Tibial artery (tissue), 4 donors: Measurements from ENCODE around the gene INPP4B.

Experiments
- DNase-seq, 2 donors: peaks; one replicate each; pipeline ENCODE4 v3.0.0-alpha.2; 2019
- H3K27ac ChIP-seq, 2 donors: fragments of 200-600 bp; sonication (generic) in 1 of 2; 1 replicate in 1 of 2; 2 replicates in 1 of 2; pipeline ENCODE4 v1.5.1; 2018 to 2019; ENCODE audit warnings: mild to moderate bottlenecking in 1 of 2
- H3K27me3 ChIP-seq, 2 donors: fragments of 200-600 bp; sonication (generic) in 1 of 2; one replicate each; pipeline versions ENCODE4 v1.5.1 to v1.6.0; 2016 to 2019
- H3K36me3 ChIP-seq, 3 donors: fragments of 200-600 bp; sonication (generic) in 2 of 3; one replicate each; pipeline ENCODE4 v1.5.1; 2016 to 2019; ENCODE audit warnings: mild to moderate bottlenecking in 2 of 3
- H3K4me1 ChIP-seq, 4 donors: fragments of 200-600 bp; sonication (generic) in 2 of 4; 1 replicate in 3 of 4; 2 replicates in 1 of 4; pipeline ENCODE4 v1.5.1; 2016 to 2019
- H3K4me3 ChIP-seq, 2 donors: fragments of 200-600 bp; sonication (generic) in 1 of 2; 1 replicate in 1 of 2; 2 replicates in 1 of 2; pipeline ENCODE4 v1.5.1; 2018 to 2019; ENCODE audit warnings: mild to moderate bottlenecking in 2 of 2
- H3K9me3 ChIP-seq, 3 donors: fragments of 200-600 bp; sonication (generic) in 1 of 3; one replicate each; pipeline ENCODE4 v1.5.1; 2016 to 2019
- intact Hi-C: fragments of 100-400 bp; cut with DNase I; formaldehyde crosslinking; loops from one replicate; pipeline ENCODE4 v1.15.0; 2023; ENCODE audit warnings: low total_unique reads
- TF ChIP-seq, protein P1 (sequence below), 2 experiments: fragments of 200-600 bp in 1 of 2; fragments of 450-650 bp in 1 of 2; IDR thresholded peaks; one replicate each; pipeline ENCODE4 v1.5.1; 2017 to 2019; ENCODE audit warnings: antibody characterized with exemption in 2 of 2, mild to moderate bottlenecking in 1 of 2, moderate library complexity in 1 of 2

INPP4B gene

DNA sequence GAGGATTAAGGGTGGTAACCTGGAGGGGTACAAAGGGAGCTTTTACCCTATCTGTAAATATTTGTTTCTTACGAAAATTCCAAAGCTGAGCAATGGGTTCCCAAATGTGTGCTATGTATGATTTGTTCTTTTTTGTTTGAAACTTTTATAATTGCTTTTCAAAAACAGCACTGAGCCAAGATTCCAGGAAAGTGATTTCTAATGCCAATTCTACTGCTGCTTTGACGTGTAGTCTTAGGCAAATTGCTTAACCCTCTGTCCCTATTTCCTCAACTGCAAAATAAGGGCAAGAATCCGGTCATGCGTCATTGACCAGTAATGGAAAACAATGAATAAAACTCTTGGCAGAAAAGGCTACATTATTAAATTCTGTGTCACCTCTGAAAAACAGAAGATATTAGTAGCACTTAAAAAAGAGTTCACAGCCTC, 755.0 kb downstream of the INPP4B start:
- Histone ChIP-seq H3K36me3 (no peaks in the 10 kb centered on the region), H3K27ac (peak overlapping the region; percentile 72 to 73), H3K4me3 (no peak overlapping the region), H3K4me1 (peaks cover 0 to 43% (median 7%) of the 10 kb centered on the region in 4 donors), H3K27me3 (no peaks in the 10 kb centered on the region), H3K9me3 (no peaks in the 10 kb centered on the region)
- intact Hi-C loops: loop anchor here (5.0 kb wide), 1 partner anchor 739 kb away; no protein-coding TSS in a partner anchor
- TF ChIP-seq, protein P1, sequence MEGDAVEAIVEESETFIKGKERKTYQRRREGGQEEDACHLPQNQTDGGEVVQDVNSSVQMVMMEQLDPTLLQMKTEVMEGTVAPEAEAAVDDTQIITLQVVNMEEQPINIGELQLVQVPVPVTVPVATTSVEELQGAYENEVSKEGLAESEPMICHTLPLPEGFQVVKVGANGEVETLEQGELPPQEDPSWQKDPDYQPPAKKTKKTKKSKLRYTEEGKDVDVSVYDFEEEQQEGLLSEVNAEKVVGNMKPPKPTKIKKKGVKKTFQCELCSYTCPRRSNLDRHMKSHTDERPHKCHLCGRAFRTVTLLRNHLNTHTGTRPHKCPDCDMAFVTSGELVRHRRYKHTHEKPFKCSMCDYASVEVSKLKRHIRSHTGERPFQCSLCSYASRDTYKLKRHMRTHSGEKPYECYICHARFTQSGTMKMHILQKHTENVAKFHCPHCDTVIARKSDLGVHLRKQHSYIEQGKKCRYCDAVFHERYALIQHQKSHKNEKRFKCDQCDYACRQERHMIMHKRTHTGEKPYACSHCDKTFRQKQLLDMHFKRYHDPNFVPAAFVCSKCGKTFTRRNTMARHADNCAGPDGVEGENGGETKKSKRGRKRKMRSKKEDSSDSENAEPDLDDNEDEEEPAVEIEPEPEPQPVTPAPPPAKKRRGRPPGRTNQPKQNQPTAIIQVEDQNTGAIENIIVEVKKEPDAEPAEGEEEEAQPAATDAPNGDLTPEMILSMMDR (IDR thresholded peaks at IDR 0.05): no peak
- DNase-seq: peak; percentile 30 to 66

- DNase-seq: peak in 1 of 2 donors; percentile 65
- no peak overlapping the region for H3K4me3 ChIP-seq
- no peaks in the 10 kb centered on the region for H3K27me3 ChIP-seq
- intact Hi-C loops: no loop called here
- TF ChIP-seq, protein P1 (IDR thresholded peaks at IDR 0.05): no peak
- H3K27ac ChIP-seq: peak overlapping the region; percentile 28 to 30
- H3K9me3 ChIP-seq: no peaks in the 10 kb centered on the region
- H3K4me1 ChIP-seq: peaks cover 0 to 35% (median 4%) of the 10 kb centered on the region in 4 donors
- no peaks in the 10 kb centered on the region for H3K36me3 ChIP-seq
Measured at GRCh38 chr4:142088906-142089305, 757.2 kb downstream of the INPP4B start.

- Histone ChIP-seq H3K4me3 (no peak overlapping the region), H3K36me3 (no peaks in the 10 kb centered on the region), H3K4me1 (peaks cover 0 to 23% (median 2%) of the 10 kb centered on the region in 4 donors), H3K27ac (no peak overlapping the region), H3K27me3 (no peaks in the 10 kb centered on the region), H3K9me3 (no peaks in the 10 kb centered on the region)
- intact Hi-C loops: no loop called here
- TF ChIP-seq, protein P1 (IDR thresholded peaks at IDR 0.05): no peak
- no peak for DNase-seq
Measured at GRCh38 chr4:142085513-142086292, 760.4 kb downstream of the INPP4B start.

DNA sequence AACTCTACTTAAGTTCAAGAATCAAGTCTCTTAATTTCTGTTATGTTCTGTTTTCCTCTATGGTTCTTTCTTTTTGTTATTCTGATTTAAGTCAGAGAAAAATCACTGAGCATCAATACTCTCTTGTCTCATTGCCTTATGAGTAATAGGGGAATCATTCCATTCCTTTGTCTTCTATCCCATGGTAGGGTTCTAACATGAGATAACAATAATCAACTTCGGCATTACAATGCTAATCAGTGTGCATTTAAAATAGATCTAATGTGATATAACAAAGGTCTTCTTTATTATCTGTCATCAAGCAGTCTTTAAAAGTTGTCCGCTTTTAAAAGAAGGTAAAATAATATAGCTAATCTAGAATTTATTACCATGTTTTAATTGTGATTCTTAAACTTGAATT, 762.8 kb downstream of the INPP4B start:
- Histone ChIP-seq H3K4me3 (no peak overlapping the region), H3K36me3 (no peaks in the 10 kb centered on the region), H3K27me3 (no peaks in the 10 kb centered on the region), H3K9me3 (no peaks in the 10 kb centered on the region), H3K4me1 (no peaks in the 10 kb centered on the region), H3K27ac (no peak overlapping the region)
- DNase-seq: no peak
- TF ChIP-seq, protein P1 (IDR thresholded peaks at IDR 0.05): no peak
- intact Hi-C loops: no loop called here

GRCh38 chr4:142081025-142081424, 765.1 kb downstream of the INPP4B start:
- Histone ChIP-seq H3K27ac (no peak overlapping the region), H3K4me1 (no peaks in the 10 kb centered on the region), H3K27me3 (no peaks in the 10 kb centered on the region), H3K9me3 (no peaks in the 10 kb centered on the region), H3K4me3 (no peak overlapping the region), H3K36me3 (no peaks in the 10 kb centered on the region)
- TF ChIP-seq, protein P1 (IDR thresholded peaks at IDR 0.05): no peak
- no peak for DNase-seq
- intact Hi-C loops: no loop called here
